GM12878 (cell line): Measurements from ENCODE around the gene USH2A. TPM values are rescaled to one million over a fixed set of nuclear protein-coding genes. Genes with fewer than 3 reads are reported as not detected.

ENCODE experiments used
- ATAC-seq: fragments of 200-7000 bp; cut with Tn5 transposase; 3 replicates; pipeline ENCODE4 v1.9.1; 2020; ENCODE audit warnings: mild to moderate bottlenecking, moderate library complexity
- Bru-seq: library from RNA; stranded (reverse); fragments of 400-500 nt; gene quantifications from one replicate; lab custom pipeline; 2021; lab: Mats Ljungman, UMichigan
- BruChase-seq, 2 experiments: library from RNA; stranded (reverse); fragments of 400-500 nt; gene quantifications; one replicate each; lab custom pipeline; 2021; lab: Mats Ljungman, UMichigan
- BruUV-seq: library from RNA; stranded (reverse); fragments of 400-500 nt; replicated peaks from 2 replicates; lab custom pipeline; 2021; lab: Mats Ljungman, UMichigan
- CTCF ChIA-PET: fragments of 300-600 bp; sonication (Branson Sonifier 250); formaldehyde crosslinking; extraction: SDS; loops from one replicate; lab custom pipeline; 2021; ENCODE audit warnings: inconsistent platforms; lab: Yijun Ruan, JAX
- POLR2A ChIA-PET: fragments of 350-600 bp; formaldehyde crosslinking; extraction: SDS; loops from one replicate; lab custom pipeline; 2021; ENCODE audit warnings: inconsistent platforms; lab: Charles Lee
- RAD21 ChIA-PET: fragments of 300-600 bp; sonication (Branson Sonifier 250); formaldehyde crosslinking; loops from one replicate; lab custom pipeline; 2023; ENCODE audit warnings: antibody characterized with exemption; ENCODE audit not compliant: unreplicated experiment; lab: Charles Lee
- SMC1A ChIA-PET: fragments of 300-600 bp; sonication (Branson Sonifier 250); formaldehyde crosslinking; loops from one replicate; lab custom pipeline; 2023; ENCODE audit not compliant: unreplicated experiment, uncharacterized antibody; lab: Charles Lee
- DNase-seq: peaks from one replicate; pipeline ENCODE4 v3.0.0-alpha.2; 2011; ENCODE audit warnings: low read depth, low spot score
- FAIRE-seq: peaks from 3 replicates; lab custom pipeline; 2011; peaks lifted over from hg19 to GRCh38; lab: Jason Lieb, UNC
- H2AFZ ChIP-seq: 2 replicates; pipeline ENCODE4 v1.6.0; 2011; ENCODE audit warnings: low read depth, low read length, control low read depth; ENCODE audit not compliant: control insufficient read depth
- H3K27ac ChIP-seq: 2 replicates; pipeline ENCODE4 v1.5.1; 2011; ENCODE audit warnings: control low read depth; ENCODE audit not compliant: control insufficient read depth, insufficient read depth
- H3K27me3 ChIP-seq, 2 experiments: replicated peaks in 1 of 2; 2 replicates each; pipeline versions ENCODE4 v1.6.0 to v1.6.1; 2011; ENCODE audit warnings: low read length in 1 of 2; ENCODE audit not compliant: control insufficient read depth in 2 of 2, insufficient read depth in 2 of 2
- H3K36me3 ChIP-seq, 2 experiments: 2 replicates each; pipeline ENCODE4 v1.5.1; 2011; ENCODE audit warnings: low read length in 1 of 2; ENCODE audit not compliant: control insufficient read depth in 2 of 2, insufficient read depth in 2 of 2
- H3K4me1 ChIP-seq: 2 replicates; pipeline ENCODE4 v1.6.1; 2011; ENCODE audit warnings: mild to moderate bottlenecking, low read length, moderate library complexity, mixed read lengths; ENCODE audit not compliant: control insufficient read depth, insufficient read depth
- H3K4me2 ChIP-seq: 2 replicates; pipeline ENCODE4 v1.6.0; 2011; ENCODE audit warnings: control low read depth; ENCODE audit not compliant: control insufficient read depth, insufficient read depth
- H3K4me3 ChIP-seq: fragments of 200-600 bp; sonication (generic); 2 replicates; pipeline ENCODE4 v1.5.1; 2016
- H3K79me2 ChIP-seq: 2 replicates; pipeline ENCODE4 v1.6.0; 2011; ENCODE audit warnings: low read length; ENCODE audit not compliant: control insufficient read depth, insufficient read depth
- H3K9ac ChIP-seq: 2 replicates; pipeline ENCODE4 v1.8.0; 2011; ENCODE audit warnings: low read length, control low read depth, mixed read lengths; ENCODE audit not compliant: control insufficient read depth, insufficient read depth
- H3K9me3 ChIP-seq: replicated peaks from 3 replicates; pipeline ENCODE4 v1.5.1; 2011; ENCODE audit warnings: mild to moderate bottlenecking, low read length; ENCODE audit not compliant: control insufficient read depth, insufficient read depth
- H4K20me1 ChIP-seq: 2 replicates; pipeline ENCODE4 v1.6.0; 2011; ENCODE audit not compliant: control insufficient read depth, insufficient read depth
- BMI1 ChIP-seq: fragments of 450-650 bp; IDR thresholded peaks from 2 replicates; pipeline ENCODE4 v1.6.1; 2016; ENCODE audit warnings: mild to moderate bottlenecking, moderate library complexity, borderline replicate concordance
- BRCA1 ChIP-seq: IDR thresholded peaks from 2 replicates; pipeline ENCODE4 v1.6.1; 2011; ENCODE audit warnings: low read depth, low read length, improper control_type of control experiment
- CBFB ChIP-seq: IDR thresholded peaks from 2 replicates; pipeline ENCODE4 v1.6.1; 2016; ENCODE audit warnings: antibody characterized with exemption, low read depth
- CHD1 ChIP-seq: IDR thresholded peaks from 2 replicates; pipeline ENCODE4 v1.6.1; 2012; ENCODE audit warnings: low read depth, low read length, improper control_type of control experiment
- HDGF ChIP-seq: fragments of 450-650 bp; IDR thresholded peaks from 2 replicates; pipeline ENCODE4 v1.6.1; 2016; ENCODE audit warnings: antibody characterized with exemption
- MTA3 ChIP-seq: IDR thresholded peaks from 2 replicates; pipeline ENCODE4 v1.6.1; 2012; ENCODE audit warnings: low read length, inconsistent platforms, borderline replicate concordance
- MXI1 ChIP-seq: fragments of 150-350 bp; IDR thresholded peaks from 2 replicates; pipeline ENCODE4 v1.6.1; 2011; ENCODE audit warnings: low read depth, mild to moderate bottlenecking, inconsistent platforms, low read length, improper control_type of control experiment
- NKRF ChIP-seq: fragments of 450-650 bp; conservative IDR thresholded peaks from 2 replicates; pipeline ENCODE4 v1.6.1; 2017; ENCODE audit warnings: mild to moderate bottlenecking, moderate library complexity
- POLR2AphosphoS2 ChIP-seq: IDR thresholded peaks from 2 replicates; pipeline ENCODE4 v1.6.1; 2011; ENCODE audit warnings: low read depth, mild to moderate bottlenecking, low read length, improper control_type of control experiment, moderate library complexity
- SIX5 ChIP-seq: IDR thresholded peaks from 2 replicates; pipeline ENCODE4 v1.6.1; 2011; ENCODE audit warnings: mild to moderate bottlenecking, low read depth, low read length, moderate library complexity; ENCODE audit not compliant: severe bottlenecking
- SMAD1 ChIP-seq: fragments of 450-650 bp; IDR thresholded peaks from 2 replicates; pipeline ENCODE4 v1.6.1; 2018; ENCODE audit warnings: mild to moderate bottlenecking, low read depth; ENCODE audit not compliant: partially characterized antibody
- ZNF687 ChIP-seq: fragments of 450-650 bp; IDR thresholded peaks from 2 replicates; pipeline ENCODE4 v1.6.1; 2017; ENCODE audit warnings: mild to moderate bottlenecking, moderate library complexity
- WGBS: methylation state at CpG from one replicate; pipeline ENCODE4 v1.1.6; 2016; ENCODE audit warnings: low lambda C conversion rate; ENCODE audit not compliant: insufficient replicate concordance, insufficient coverage; ENCODE audit errors: missing lambda C conversion rate; 5-methylcytosine and 5-hydroxymethylcytosine counted together
- in situ Hi-C: fragments of 300-500 bp; cut with MboI; formaldehyde crosslinking; loops from 9 replicates; pipeline ENCODE4 v1.14.3; 2018; ENCODE audit warnings: mixed read lengths
- intact Hi-C: fragments of 100-400 bp; cut with micrococcal nuclease; formaldehyde crosslinking; loops from one replicate; pipeline ENCODE4 v1.14.2; 2022; ENCODE audit not compliant: unreplicated experiment
- long read RNA-seq, 2 experiments: library from polyadenylated mRNA; unstranded; transcript quantifications; one replicate each; pipeline ENCODE4 v2.0.0, GENCODE V29; 2019 to 2020
- polyA minus RNA-seq, 3 experiments: library from RNA; depleted of rRNA, polyadenylated mRNA; stranded (reverse); fragments of >200 nt; gene quantifications; 2 replicates each; pipeline ENCODE4 v1.2.3, GENCODE V29; 2011
- polyA plus RNA-seq, 11 experiments: library from polyadenylated mRNA; depleted of rRNA in 4 of 11; unstranded in 6 of 11; stranded (reverse) in 5 of 11; fragments of >200 nt; fragmentation: Nextera tagmentation in 4 of 11; fragmentation: Illumina TruSeq in 1 of 11; extraction: Ambion mirVana in 4 of 11; extraction: Trizol in 1 of 11; gene quantifications; 1 replicate in 1 of 11; 2 replicates in 10 of 11; pipeline versions ENCODE4 v1.2.1 to v1.2.3, GENCODE V29; 2011 to 2016; ENCODE audit warnings: inconsistent platforms in 2 of 11, missing spikeins in 2 of 11, low read depth in 1 of 11
- total RNA-seq, 4 experiments: library from RNA; depleted of rRNA in 3 of 4; stranded (reverse); fragments of >200 nt in 3 of 4; fragmentation: Illumina TruSeq in 1 of 4; extraction: Trizol in 1 of 4; gene quantifications; 2 replicates each; pipeline versions ENCODE4 v1.2.1 to v1.2.3, GENCODE V29; 2013 to 2021

The USH2A gene
- 0.29 and 0.31 TPM in 2 replicates for total RNA-seq (2013; cell fraction: nucleolus; rRNA removed)
- total RNA-seq (2014; rRNA removed) (under 0.01 TPM in 2 replicates), total RNA-seq (2014; rRNA removed; fragmentation: Illumina TruSeq; extraction: Trizol) (under 0.01 TPM in 2 replicates), total RNA-seq (2021) (not detected in 2 replicates), polyA plus RNA-seq (2011; rRNA removed) (0.19 and 0.20 TPM in 2 replicates), polyA plus RNA-seq (2014; fragmentation: Illumina TruSeq; extraction: Trizol) (0.01 TPM in 1 of 2 replicates, not detected in the other), polyA plus RNA-seq (2014; fragmentation: Nextera tagmentation; extraction: Ambion mirVana) (under 1 TPM in 1 of 2 experiments, not detected in 1; under 0.01 TPM), polyA plus RNA-seq (2014; rRNA removed) (0.01 TPM in 1 of 2 replicates, not detected in the other), polyA plus RNA-seq (2016; fragmentation: Nextera tagmentation; extraction: Ambion mirVana) (under 1 TPM; 0.01 TPM), polyA minus RNA-seq (2011; rRNA and poly(A)+ RNA removed) (0.88 and 0.95 TPM in 2 replicates), Bru-seq, nascent RNA (percentile 2 among the genes with signal in this experiment), BruChase-seq, experiment 1, labeled RNA remaining after a 6-hour chase (percentile 1 among the genes with signal in this experiment), BruChase-seq, experiment 2, labeled RNA remaining after a 2-hour chase (percentile 1 among the genes with signal in this experiment)
- polyA plus RNA-seq (2011; ENCODE audit: low read depth) = not detected
- polyA plus RNA-seq (2011; cell fraction: cytosol; rRNA removed) = 0.10 and 0.15 TPM in 2 replicates
- polyA plus RNA-seq (2011; cell fraction: nucleus; rRNA removed) = 0.16 and 0.22 TPM in 2 replicates
- 0.01 TPM in 1 of 2 replicates, not detected in the other for polyA plus RNA-seq (2012)
- 0.10 and 0.27 TPM in 2 replicates for polyA minus RNA-seq (2011; cell fraction: cytosol; rRNA and poly(A)+ RNA removed)
- polyA minus RNA-seq (2011; cell fraction: nucleus; rRNA and poly(A)+ RNA removed) = 0.67 and 0.85 TPM in 2 replicates
- long read RNA-seq, experiment 1, partial matches to known transcripts = 2 of 4 reads
- long read RNA-seq, experiment 1, other reads (novel, unspliced or antisense) = 2 of 4 reads
- long read RNA-seq, experiment 2, partial matches to known transcripts = 1 of 12 reads
- long read RNA-seq, experiment 2, other reads (novel, unspliced or antisense) = 11 of 12 reads

GRCh38 chr1:216422821-216423520, at the start of gene USH2A:
TSS of gene USH2A (minus strand) at chr1:216423448. CDS start at chr1:216422336, 1,112 bp downstream.
- POLR2A ChIA-PET = no interaction called here
- Histone ChIP-seq H3K4me2 (no peak within 1 kb of the TSS), H3K4me1 (no peaks in the 10 kb centered on the region), H3K9me3 (no peaks in the 10 kb centered on the region), H4K20me1 (no peaks in the 10 kb centered on the region), H3K9ac (no peak within 1 kb of the TSS), H3K36me3 (no peaks in the 10 kb centered on the region), H3K4me3 (no peak within 1 kb of the TSS), H3K27ac (no peak within 1 kb of the TSS), H3K79me2 (no peaks in the 10 kb centered on the region), H3K27me3 (no peaks in the 10 kb centered on the region), H2AFZ (no peak within 1 kb of the TSS)
- WGBS = 0% methylated on average over 5 of the region's 5 CpGs
- SMC1A ChIA-PET = interaction anchor here (1.1 to 1.2 kb wide), 2 partner anchors 9 to 11 kb away, joined by 3 to 4 read pairs; no protein-coding TSS in a partner anchor
- DNase-seq (no peak), ATAC-seq (no peak), FAIRE-seq (no peak)
- in situ Hi-C loops (no loop called here), intact Hi-C loops (no loop called here)
- no TSS peak for BruUV-seq
- RAD21 ChIA-PET = no interaction called here
- CTCF ChIA-PET = no interaction called here
- TF ChIP-seq CBFB = no peak
- no peak for TF ChIP-seq BMI1
- TF ChIP-seq MXI1 = no peak
- TF ChIP-seq HDGF = no peak
- TF ChIP-seq BRCA1 = no peak
- no peak for TF ChIP-seq CHD1
- no peak for TF ChIP-seq NKRF
- no peak for TF ChIP-seq POLR2AphosphoS2
- TF ChIP-seq SMAD1 = no peak
- TF ChIP-seq ZNF687 = no peak
- TF ChIP-seq MTA3 = no peak
- TF ChIP-seq SIX5 = no peak
